ENCODE measurements around the gene ASXL1. TPM values are rescaled to one million over a fixed set of nuclear protein-coding genes. Genes with fewer than 3 reads are reported as not detected.
"Not testable (repeated sequence)": the region's sequence is repeated elsewhere in the genome, so short reads cannot be mapped to it uniquely, and the experiment has no call there.

Gene ASXL1
- total and polyA plus RNA-seq, 2 experiments from 2014 or later: 50.3 to 82.4 TPM

GRCh38 chr20:32404017-32404416 lies 45.9 kb downstream of the ASXL1 start:
- no peak overlapping the region for H3K4me3 ChIP-seq
- no peaks in the 10 kb centered on the region for H3K36me3 ChIP-seq
- no peak overlapping the region for H3K27ac ChIP-seq
- H3K9me3 ChIP-seq (ENCODE audit: low read depth): no peaks in the 10 kb centered on the region
- no peak for DNase-seq (ENCODE audit: low read depth in 1 of 2, low spot score in 1 of 2)
- TF ChIP-seq, protein P1, sequence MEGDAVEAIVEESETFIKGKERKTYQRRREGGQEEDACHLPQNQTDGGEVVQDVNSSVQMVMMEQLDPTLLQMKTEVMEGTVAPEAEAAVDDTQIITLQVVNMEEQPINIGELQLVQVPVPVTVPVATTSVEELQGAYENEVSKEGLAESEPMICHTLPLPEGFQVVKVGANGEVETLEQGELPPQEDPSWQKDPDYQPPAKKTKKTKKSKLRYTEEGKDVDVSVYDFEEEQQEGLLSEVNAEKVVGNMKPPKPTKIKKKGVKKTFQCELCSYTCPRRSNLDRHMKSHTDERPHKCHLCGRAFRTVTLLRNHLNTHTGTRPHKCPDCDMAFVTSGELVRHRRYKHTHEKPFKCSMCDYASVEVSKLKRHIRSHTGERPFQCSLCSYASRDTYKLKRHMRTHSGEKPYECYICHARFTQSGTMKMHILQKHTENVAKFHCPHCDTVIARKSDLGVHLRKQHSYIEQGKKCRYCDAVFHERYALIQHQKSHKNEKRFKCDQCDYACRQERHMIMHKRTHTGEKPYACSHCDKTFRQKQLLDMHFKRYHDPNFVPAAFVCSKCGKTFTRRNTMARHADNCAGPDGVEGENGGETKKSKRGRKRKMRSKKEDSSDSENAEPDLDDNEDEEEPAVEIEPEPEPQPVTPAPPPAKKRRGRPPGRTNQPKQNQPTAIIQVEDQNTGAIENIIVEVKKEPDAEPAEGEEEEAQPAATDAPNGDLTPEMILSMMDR (IDR thresholded peaks at IDR 0.05; ENCODE audit: low read depth, low read length): no peak
- H3K4me1 ChIP-seq (ENCODE audit: low read depth): no peaks in the 10 kb centered on the region
- no peaks in the 10 kb centered on the region for H3K27me3 ChIP-seq

GRCh38 chr20:32406701-32407100 lies 48.6 kb downstream of the ASXL1 start:
- Histone ChIP-seq H3K4me3 (no peak overlapping the region), H3K9me3 (ENCODE audit: low read depth) (no peaks in the 10 kb centered on the region), H3K27me3 (no peaks in the 10 kb centered on the region), H3K36me3 (no peaks in the 10 kb centered on the region), H3K27ac (no peak overlapping the region), H3K4me1 (ENCODE audit: low read depth) (peaks cover 9% of the 10 kb centered on the region)
- no peak for DNase-seq (ENCODE audit: low read depth in 1 of 2, low spot score in 1 of 2)
- TF ChIP-seq, protein P1 (IDR thresholded peaks at IDR 0.05; ENCODE audit: low read depth, low read length): no peak

- not testable (repeated sequence) for H3K4me3 ChIP-seq; H3K27me3 ChIP-seq; H3K27ac ChIP-seq; H3K36me3 ChIP-seq; H3K9me3 ChIP-seq (ENCODE audit: low read depth); DNase-seq (ENCODE audit: low read depth in 1 of 2, low spot score in 1 of 2); H3K4me1 ChIP-seq (ENCODE audit: low read depth)
Measured at GRCh38 chr20:32407131-32407750, 49.1 kb downstream of the ASXL1 start.

DNA sequence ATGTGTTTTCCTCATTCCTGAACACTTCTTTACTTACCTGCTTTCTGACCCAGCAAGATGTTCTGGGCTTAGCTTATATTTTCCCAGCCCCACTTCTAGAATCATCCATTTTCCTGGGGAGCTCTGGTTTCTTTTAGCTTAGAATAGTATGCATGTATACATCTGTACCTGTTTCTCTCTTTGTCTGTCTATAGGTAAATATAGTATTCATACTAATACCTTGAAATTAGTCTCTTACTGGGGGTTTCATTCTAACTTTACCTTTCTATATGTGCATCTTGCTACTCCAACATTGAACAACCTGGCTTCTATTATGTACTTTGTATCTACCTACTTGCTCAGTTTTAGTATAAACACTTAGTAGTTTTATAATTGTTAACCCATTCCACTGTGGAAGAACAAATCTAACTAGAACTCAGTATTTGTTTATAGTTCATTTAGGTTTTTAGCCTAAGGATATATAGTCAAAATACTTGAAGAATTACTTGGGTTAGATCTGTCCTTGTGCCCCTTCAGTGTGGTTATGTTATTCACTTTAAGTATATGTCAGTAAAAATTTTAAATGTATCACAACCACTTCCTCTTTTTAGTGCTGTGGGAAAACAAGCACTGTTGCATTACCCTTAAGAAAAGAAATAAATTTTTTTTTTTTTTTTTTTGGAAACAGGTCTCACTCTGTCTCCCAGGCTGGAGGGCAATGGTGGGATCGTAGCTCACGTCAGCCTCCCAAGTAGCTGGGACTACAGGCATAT lies 54.0 kb downstream of the ASXL1 start:
- H3K9me3 ChIP-seq (ENCODE audit: low read depth): no peaks in the 10 kb centered on the region
- DNase-seq (ENCODE audit: low read depth in 1 of 2, low spot score in 1 of 2): no peak
- TF ChIP-seq, protein P1 (IDR thresholded peaks at IDR 0.05; ENCODE audit: low read depth, low read length): no peak
- no peaks in the 10 kb centered on the region for H3K36me3 ChIP-seq
- H3K4me3 ChIP-seq: no peak overlapping the region
- H3K27ac ChIP-seq: no peak overlapping the region
- H3K27me3 ChIP-seq: no peaks in the 10 kb centered on the region
- H3K4me1 ChIP-seq (ENCODE audit: low read depth): peaks cover 9% of the 10 kb centered on the region

DNA sequence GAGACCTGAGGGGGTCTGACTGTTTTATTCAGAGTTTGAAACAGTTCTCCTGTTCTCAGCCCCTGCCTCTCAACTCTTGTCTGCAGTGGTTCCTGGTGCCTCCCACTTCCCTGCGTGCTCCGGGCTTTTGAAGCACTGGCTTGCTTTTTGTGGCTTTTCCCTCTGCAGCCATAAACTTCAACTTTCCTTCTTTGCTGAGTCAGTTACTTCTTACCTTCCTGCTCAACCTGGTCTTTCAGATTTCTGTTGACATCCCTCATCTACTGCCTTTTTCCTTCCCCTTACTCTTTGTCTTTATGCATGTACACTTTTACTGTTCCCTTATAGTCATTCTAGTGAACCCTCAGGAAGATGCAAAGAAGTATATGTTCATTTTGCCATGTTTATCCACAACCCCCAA lies 57.4 kb downstream of the ASXL1 start:
- no peak overlapping the region for H3K4me3 ChIP-seq
- no peaks in the 10 kb centered on the region for H3K9me3 ChIP-seq (ENCODE audit: low read depth)
- H3K27ac ChIP-seq: peak overlapping the region; percentile 38
- TF ChIP-seq, protein P1 (IDR thresholded peaks at IDR 0.05; ENCODE audit: low read depth, low read length): no peak
- H3K27me3 ChIP-seq: no peaks in the 10 kb centered on the region
- no peak for DNase-seq (ENCODE audit: low read depth in 1 of 2, low spot score in 1 of 2)
- H3K36me3 ChIP-seq: no peaks in the 10 kb centered on the region
- no peaks in the 10 kb centered on the region for H3K4me1 ChIP-seq (ENCODE audit: low read depth)

DNA sequence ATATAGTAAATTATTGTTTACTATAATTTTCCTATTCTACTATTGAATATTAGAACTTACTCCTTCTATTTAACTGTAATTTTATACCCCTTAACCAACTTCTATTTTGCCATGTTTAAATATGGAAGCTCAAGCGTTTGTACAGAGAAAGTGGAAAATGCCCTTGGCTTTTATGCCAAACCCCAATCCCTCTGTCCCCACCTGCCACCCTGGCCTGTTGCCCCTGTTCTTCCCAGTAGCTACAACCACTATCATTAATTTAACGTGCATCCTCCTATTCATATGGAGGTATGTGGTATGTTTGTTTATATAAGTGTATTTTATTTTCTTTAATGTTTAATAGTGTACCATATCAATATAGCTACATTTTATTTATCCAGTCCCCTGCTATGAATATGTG lies 58.1 kb downstream of the ASXL1 start:
- TF ChIP-seq, protein P1 (IDR thresholded peaks at IDR 0.05; ENCODE audit: low read depth, low read length): no peak
- Histone ChIP-seq H3K27me3 (no peaks in the 10 kb centered on the region), H3K4me3 (no peak overlapping the region), H3K36me3 (no peaks in the 10 kb centered on the region), H3K9me3 (ENCODE audit: low read depth) (no peaks in the 10 kb centered on the region), H3K4me1 (ENCODE audit: low read depth) (no peaks in the 10 kb centered on the region), H3K27ac (no peak overlapping the region)
- no peak for DNase-seq (ENCODE audit: low read depth in 1 of 2, low spot score in 1 of 2)
